Measurements from ENCODE around the gene TGFBR3. TPM values are rescaled to one million over a fixed set of nuclear protein-coding genes. Genes with fewer than 3 reads are reported as not detected.

Gene TGFBR3
- total and polyA plus RNA-seq, 2 of the 13 experiments (the other 11 are each of a cell fraction or from before 2014, with no cell fraction given) = 76.5 to 195 TPM

GRCh38 chr1:91744953-91745639 is 140.9 kb downstream of the TGFBR3 start (continued):
- TF ChIP-seq THAP11 (CRISPR knock-in tag; IDR thresholded peaks at IDR 0.05) (no peak), KLF6 (CRISPR knock-in tag; IDR thresholded peaks at IDR 0.05) (no peak), ZNF143 (CRISPR knock-in tag; IDR thresholded peaks at IDR 0.05) (no peak), KIAA2018 (CRISPR knock-in tag; IDR thresholded peaks at IDR 0.05; ENCODE audit: borderline replicate concordance) (no peak), E2F2 (CRISPR knock-in tag; IDR thresholded peaks at IDR 0.05; ENCODE audit: borderline replicate concordance) (no peak), TAF1 (CRISPR knock-in tag; IDR thresholded peaks at IDR 0.05) (no peak), ZNF3 (CRISPR knock-in tag; IDR thresholded peaks at IDR 0.05) (no peak), RORA (CRISPR knock-in tag; IDR thresholded peaks at IDR 0.05) (no peak), GMEB1 (CRISPR knock-in tag; IDR thresholded peaks at IDR 0.05; ENCODE audit: borderline replicate concordance) (no peak), SP140L (CRISPR knock-in tag; IDR thresholded peaks at IDR 0.05; ENCODE audit: borderline replicate concordance) (no peak), ZNF432 (CRISPR knock-in tag; IDR thresholded peaks at IDR 0.05; ENCODE audit: borderline replicate concordance) (no peak), PITX1 (CRISPR knock-in tag; IDR thresholded peaks at IDR 0.05) (no peak), NFKBIZ (CRISPR knock-in tag; IDR thresholded peaks at IDR 0.05) (no peak), RXRA (CRISPR knock-in tag; IDR thresholded peaks at IDR 0.05) (peak; percentile 19; the same call in 1 of the 2 replicates), ZNF362 (CRISPR knock-in tag; IDR thresholded peaks at IDR 0.05; ENCODE audit: borderline replicate concordance) (no peak), ZNF543 (CRISPR knock-in tag; IDR thresholded peaks at IDR 0.05) (no peak), ZNF34 (CRISPR knock-in tag; IDR thresholded peaks at IDR 0.05; ENCODE audit: borderline replicate concordance) (no peak), ZNF207 (IDR thresholded peaks at IDR 0.05; ENCODE audit: borderline replicate concordance) (no peak), ZNF549 (CRISPR knock-in tag; IDR thresholded peaks at IDR 0.05) (no peak)
